Astrocyte of the hippocampus (primary cell): ENCODE results near the gene NDUFS4.
"Not testable (repeated sequence)": the region's sequence is repeated elsewhere in the genome, so short reads cannot be mapped to it uniquely, and the experiment has no call there.

ENCODE experiments used
- DNase-seq: peaks from one replicate; pipeline ENCODE4 v3.0.0; 2011; ENCODE audit warnings: low read depth, low spot score

Gene NDUFS4

GRCh38 chr5:53660573-53660972 is 100.1 kb downstream of the NDUFS4 start:
- DNase-seq = not testable (repeated sequence)

- DNase-seq = not testable (repeated sequence)
Measured at GRCh38 chr5:53665313-53665712, 104.9 kb downstream of the NDUFS4 start.

GRCh38 chr5:53667621-53668020 is 107.2 kb downstream of the NDUFS4 start:
- no peak for DNase-seq

GRCh38 chr5:53671447-53671846 is 111.0 kb downstream of the NDUFS4 start:
- no peak for DNase-seq

- DNase-seq = no peak
Measured at GRCh38 chr5:53674121-53674520, 113.7 kb downstream of the NDUFS4 start.

- no peak for DNase-seq
Measured at GRCh38 chr5:53677632-53678031, 117.2 kb downstream of the NDUFS4 start.

- peak; percentile 51 for DNase-seq
Measured at GRCh38 chr5:53678981-53679660, 118.7 kb downstream of the NDUFS4 start.

GRCh38 chr5:53681079-53681478 is 120.6 kb downstream of the NDUFS4 start:
- DNase-seq = no peak

- no peak for DNase-seq
Measured at GRCh38 chr5:53691014-53691413, 130.6 kb downstream of the NDUFS4 start.

GRCh38 chr5:53694520-53695022 is 134.1 kb downstream of the NDUFS4 start:
- DNase-seq = no peak

GRCh38 chr5:53710405-53710804 is 150.0 kb downstream of the NDUFS4 start:
- not testable (repeated sequence) for DNase-seq

GRCh38 chr5:53712327-53712726 is 151.9 kb downstream of the NDUFS4 start:
- DNase-seq = no peak

GRCh38 chr5:53713978-53714666 is 153.7 kb downstream of the NDUFS4 start:
- no peak for DNase-seq

GRCh38 chr5:53714667-53715010 is 154.2 kb downstream of the NDUFS4 start:
- no peak for DNase-seq

- no peak for DNase-seq
Measured at GRCh38 chr5:53726121-53726520, 165.7 kb downstream of the NDUFS4 start.

- no peak for DNase-seq
Measured at GRCh38 chr5:53730943-53731342, 170.5 kb downstream of the NDUFS4 start.
